HepG2 (cell line): ENCODE results near the gene SETD3. TPM values are rescaled to one million over a fixed set of nuclear protein-coding genes. Genes with fewer than 3 reads are reported as not detected.
A peak's percentile ranks its signal among the peaks of the same experiment; 100 is the strongest.

Source experiments
- ATAC-seq: fragments of 200-7000 bp; cut with Tn5 transposase; 3 replicates; pipeline ENCODE4 v1.9.1; 2020; ENCODE audit warnings: mild to moderate bottlenecking, moderate library complexity
- BruUV-seq: library from RNA; stranded (reverse); fragments of 400-500 nt; replicated peaks from 2 replicates; lab custom pipeline; 2021; lab: Mats Ljungman, UMichigan
- CTCF ChIA-PET: fragments of 300-600 bp; formaldehyde crosslinking; extraction: SDS; loops from one replicate; lab custom pipeline; 2021; ENCODE audit warnings: low total read pairs, inconsistent platforms, low intra/inter-chr PET ratio; lab: Yijun Ruan, JAX
- POLR2A ChIA-PET: fragments of 350-600 bp; sonication (Branson Sonifier 250); formaldehyde crosslinking; loops from one replicate; lab custom pipeline; 2020; ENCODE audit warnings: antibody characterized with exemption, inconsistent platforms; lab: Yijun Ruan, JAX
- DNase-seq: peaks from one replicate; pipeline ENCODE4 v3.0.0-alpha.2; 2015; ENCODE audit warnings: low spot score
- FAIRE-seq: peaks from 3 replicates; lab custom pipeline; 2011; peaks lifted over from hg19 to GRCh38; lab: Jason Lieb, UNC
- H2AFZ ChIP-seq: one replicate; pipeline ENCODE4 v1.6.1; 2011; ENCODE audit warnings: low read length, inconsistent platforms
- H3K27ac ChIP-seq: fragments of 300-600 bp; 3 replicates; pipeline ENCODE4 v1.8.0; 2011; ENCODE audit warnings: mixed run types, mild to moderate bottlenecking, mixed read lengths, low read length, inconsistent platforms; ENCODE audit not compliant: insufficient read depth; ENCODE audit errors: extremely low read length
- H3K27me3 ChIP-seq, 2 experiments: fragments of 200-600 bp in 1 of 2; 2 replicates in 1 of 2; 3 replicates in 1 of 2; pipeline versions ENCODE4 v1.6.0 to v1.8.0; 2011; ENCODE audit warnings: low read length in 2 of 2, mild to moderate bottlenecking in 2 of 2, moderate library complexity in 2 of 2, inconsistent platforms in 1 of 2; ENCODE audit not compliant: insufficient read depth in 2 of 2, control insufficient read depth in 1 of 2
- H3K36me3 ChIP-seq, 2 experiments: fragments of 200-600 bp in 1 of 2; replicated peaks in 1 of 2; 2 replicates in 1 of 2; 3 replicates in 1 of 2; pipeline versions ENCODE4 v1.5.1 to v1.8.0; 2011; ENCODE audit warnings: low read length in 2 of 2, inconsistent platforms in 1 of 2; ENCODE audit not compliant: insufficient read depth in 2 of 2, control insufficient read depth in 1 of 2
- H3K4me1 ChIP-seq: 2 replicates; pipeline ENCODE4 v1.5.1; 2012; ENCODE audit warnings: low read length, inconsistent platforms; ENCODE audit not compliant: insufficient read depth
- H3K4me2 ChIP-seq: 2 replicates; pipeline ENCODE4 v1.6.0; 2011; ENCODE audit warnings: low read depth, low read length, inconsistent platforms
- H3K4me3 ChIP-seq, 3 experiments: fragments of 200-600 bp in 1 of 3; sonication (generic), shearing (Covaris generic) in 1 of 3; replicated peaks in 1 of 3; 2 replicates each; pipeline ENCODE4 v1.5.1; 2011 to 2016; ENCODE audit warnings: low read length in 3 of 3, inconsistent platforms in 2 of 3, low read depth in 2 of 3, mild to moderate bottlenecking in 2 of 3, control low read depth in 1 of 3, mixed read lengths in 1 of 3; ENCODE audit not compliant: insufficient read depth in 1 of 3
- H3K79me2 ChIP-seq: one replicate; pipeline ENCODE4 v1.6.1; 2011; ENCODE audit warnings: low read length, inconsistent platforms; ENCODE audit not compliant: insufficient read depth
- H3K9ac ChIP-seq: 2 replicates; pipeline ENCODE4 v1.6.0; 2011; ENCODE audit warnings: mild to moderate bottlenecking, low read depth, low read length, inconsistent platforms; ENCODE audit not compliant: insufficient read depth
- H3K9me3 ChIP-seq: 2 replicates; pipeline ENCODE4 v1.5.1; 2012; ENCODE audit warnings: mild to moderate bottlenecking, low read length
- H4K20me1 ChIP-seq: 2 replicates; pipeline ENCODE4 v1.6.0; 2011; ENCODE audit warnings: inconsistent platforms, mild to moderate bottlenecking, low read length, moderate library complexity; ENCODE audit not compliant: insufficient read depth
- ARID3A ChIP-seq: IDR thresholded peaks from 2 replicates; pipeline ENCODE4 v1.6.1; 2012; ENCODE audit warnings: low read depth, low read length, improper control_type of control experiment
- ZHX2 ChIP-seq, 2 experiments: sonication (generic) in 1 of 2; formaldehyde crosslinking in 1 of 2; IDR thresholded peaks; 2 replicates each; pipeline versions ENCODE4 v1.6.1 to v1.9.0; 2014 to 2022; ENCODE audit warnings: antibody characterized with exemption in 1 of 2, borderline replicate concordance in 1 of 2, inconsistent platforms in 1 of 2, low read depth in 1 of 2, missing genetic modification reagents in 1 of 2
- WGBS: methylation state at CpG from one replicate; pipeline ENCODE4 v1.1.6; 2017; ENCODE audit warnings: low lambda C conversion rate; 5-methylcytosine and 5-hydroxymethylcytosine counted together
- in situ Hi-C: cut with HindIII; loops from 2 replicates; pipeline ENCODE4 v1.10.0; 2017; ENCODE audit warnings: low pct_unique_long_range_greater_than_20kb; ENCODE audit not compliant: extremely low pct_ligation_motif_present
- intact Hi-C: fragments of 100-400 bp; cut with micrococcal nuclease; formaldehyde crosslinking; loops from one replicate; pipeline ENCODE4 v1.10.0; 2022; ENCODE audit not compliant: unreplicated experiment
- polyA plus RNA-seq, 8 experiments: library from polyadenylated mRNA; depleted of rRNA in 3 of 8; stranded (reverse) in 7 of 8; unstranded in 1 of 8; fragments of >200 nt; fragmentation: Illumina TruSeq in 4 of 8; extraction: Trizol in 4 of 8; gene quantifications; 2 replicates each; pipeline versions ENCODE4 v1.2.1 to v1.2.3, GENCODE V29; 2011 to 2016; ENCODE audit warnings: low read depth in 4 of 8, missing spikeins in 1 of 8, mixed read lengths in 1 of 8; ENCODE audit not compliant: insufficient read depth in 1 of 8
- total RNA-seq, 5 experiments: library from RNA; depleted of rRNA; stranded (reverse); fragments of >200 nt; fragmentation: Illumina TruSeq; extraction: Trizol; gene quantifications; 2 replicates each; pipeline ENCODE4 v1.2.3, GENCODE V29; 2016; ENCODE audit warnings: low read depth in 1 of 5

SETD3 gene
- total and polyA plus RNA-seq, 2 of the 13 experiments (the other 11 are each of a cell fraction or from before 2014, with no cell fraction given) = 30.3 to 67.1 TPM

DNA sequence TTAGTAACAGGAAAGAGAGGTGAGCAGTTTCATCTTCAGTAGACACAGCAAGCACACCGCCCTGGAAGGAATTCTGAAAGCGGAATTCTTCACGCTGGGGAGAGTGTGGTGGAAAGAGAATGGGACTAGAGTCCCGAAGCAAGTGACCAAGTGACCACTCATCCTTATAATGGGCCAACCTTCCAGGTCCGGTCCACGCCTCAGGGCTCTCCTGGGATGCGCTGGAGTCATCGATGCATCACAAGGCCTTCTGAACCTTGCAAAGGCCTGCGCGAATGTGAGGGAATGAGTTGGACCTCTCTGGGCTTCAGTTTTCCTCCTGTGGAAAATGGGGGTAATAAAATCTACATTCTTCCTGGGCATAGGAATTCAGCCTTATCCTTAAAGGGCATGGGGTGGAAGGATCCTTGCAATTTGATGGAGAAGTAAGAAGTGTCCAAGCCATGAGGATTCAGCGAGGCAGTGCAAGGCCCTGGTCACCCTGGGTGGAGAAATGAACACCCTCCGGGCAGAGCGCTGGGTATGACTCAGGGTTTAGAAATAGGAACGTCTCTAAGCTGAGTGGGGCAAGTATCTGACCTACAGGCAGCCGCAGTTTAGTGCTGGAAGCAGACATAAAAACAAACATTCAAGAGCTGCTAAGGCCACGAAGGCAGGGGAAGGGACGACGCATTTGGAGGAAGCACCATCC lies 97.7 kb downstream of the SETD3 start:
- Histone ChIP-seq H3K36me3 (no peaks in the 10 kb centered on the region), H3K9me3 (no peaks in the 10 kb centered on the region), H3K27ac (no peak overlapping the region), H3K4me2 (no peak overlapping the region), H3K9ac (no peak overlapping the region), H4K20me1 (no peaks in the 10 kb centered on the region), H3K4me1 (peaks cover 44% of the 10 kb centered on the region), H3K4me3 (no peak overlapping the region), H3K27me3 (peaks cover 6 to 31% of the 10 kb centered on the region in 2 experiments; a peak in 4 of 5 replicates), H3K79me2 (no peaks in the 10 kb centered on the region), H2AFZ (no peak overlapping the region)
- 47% methylated on average over 18 of the region's 18 CpGs for WGBS
- no TSS peak for BruUV-seq
- intact Hi-C loops = loop anchor here (5.0 kb wide), 1 partner anchor 61 kb away; no protein-coding TSS in a partner anchor
- DNase-seq (no peak), FAIRE-seq (no peak), ATAC-seq (peak; percentile 11; the same call in 1 of the 3 replicates)
- TF ChIP-seq ZHX2 (IDR thresholded peaks at IDR 0.05; ENCODE audit: low read depth) = no peak
- no peak for TF ChIP-seq ZHX2 (CRISPR knock-in tag; IDR thresholded peaks at IDR 0.05; ENCODE audit: borderline replicate concordance)
- TF ChIP-seq ARID3A = no peak
- in situ Hi-C loops = no loop called here
- ChIA-PET POLR2A (no interaction called here), CTCF (no interaction called here)
